RPMI7951 (cell line): ENCODE data around the gene GGNBP2. TPM values are rescaled to one million over a fixed set of nuclear protein-coding genes. Genes with fewer than 3 reads are reported as not detected.

Source experiments
- DNase-seq: peaks from one replicate; pipeline ENCODE4 v3.0.0-alpha.2; 2012; ENCODE audit warnings: low read depth
- total RNA-seq: library from RNA; depleted of rRNA; stranded (reverse); fragments of >200 nt; shearing (Covaris generic); gene quantifications from 2 replicates; pipeline ENCODE4 v1.2.3, GENCODE V29; 2014; rRNA removed

The GGNBP2 gene
- total RNA-seq, 1 experiment from 2014 or later: 38.9 TPM

DNA sequence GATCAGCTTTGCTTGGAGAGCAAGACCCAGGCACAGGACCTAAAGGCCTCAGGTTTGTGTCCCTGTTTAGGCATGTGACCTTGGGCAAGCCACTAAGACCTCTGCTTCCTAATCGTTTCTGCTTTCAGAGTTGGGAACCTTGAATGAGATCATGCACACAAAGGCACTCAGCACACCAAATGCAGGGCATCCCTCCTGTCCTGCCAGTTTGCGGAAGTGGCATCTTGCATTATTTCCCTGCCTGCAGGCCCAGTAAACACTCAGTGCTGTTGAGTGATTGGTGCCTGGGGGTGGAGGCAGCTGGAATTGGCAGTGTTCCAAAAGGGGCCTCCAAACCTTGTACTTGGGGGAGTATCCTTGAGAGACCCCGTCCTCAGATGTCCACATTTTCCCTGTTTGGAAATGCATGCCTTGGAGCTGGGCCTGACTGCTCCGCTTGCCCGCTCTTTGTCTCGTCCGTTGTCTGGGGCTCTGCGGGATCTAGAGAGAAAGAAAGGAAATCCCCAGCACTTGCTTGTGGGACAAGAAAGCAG, 85.3 kb downstream of the GGNBP2 start:
- DNase-seq: no peak

- no peak for DNase-seq
These were observed 86.3 kb downstream of the GGNBP2 start for GRCh38 chr17:36631022-36631421.

GRCh38 chr17:36632916-36633771, 88.4 kb downstream of the GGNBP2 start:
- DNase-seq: no peak

Other genes with a start within 250 kb of the GGNBP2 start
- gene TBC1D3G, start 221.0 kb upstream of the GGNBP2 start, total RNA-seq: not detected in 2 replicates
- gene TBC1D3H, start 156.5 kb upstream of the GGNBP2 start, total RNA-seq: not detected in 2 replicates
- 35.0 and 41.0 TPM in 2 replicates for gene ZNHIT3, start 58.2 kb upstream of the GGNBP2 start, total RNA-seq
- gene MYO19, start 10.1 kb upstream of the GGNBP2 start, total RNA-seq: 28.8 and 39.7 TPM in 2 replicates
- gene PIGW, start 9.9 kb upstream of the GGNBP2 start, total RNA-seq: 8.4 and 8.5 TPM in 2 replicates
- 11.2 and 12.4 TPM in 2 replicates for gene DHRS11, start 47.0 kb downstream of the GGNBP2 start, total RNA-seq
- 4.3 and 5.0 TPM in 2 replicates for gene MRM1, start 56.7 kb downstream of the GGNBP2 start, total RNA-seq